Hypothalamus (tissue), 51 donors: ENCODE measurements around the gene DDX1.

Experiments used
- DNase-seq, 51 donors: peaks; one replicate each; lab custom pipeline; 2025; lab: John Stamatoyannopoulos, UW

The DDX1 gene

GRCh38 chr2:15656090-15656489 is 64.4 kb downstream of the DDX1 start:
- DNase-seq: no peak

DNA sequence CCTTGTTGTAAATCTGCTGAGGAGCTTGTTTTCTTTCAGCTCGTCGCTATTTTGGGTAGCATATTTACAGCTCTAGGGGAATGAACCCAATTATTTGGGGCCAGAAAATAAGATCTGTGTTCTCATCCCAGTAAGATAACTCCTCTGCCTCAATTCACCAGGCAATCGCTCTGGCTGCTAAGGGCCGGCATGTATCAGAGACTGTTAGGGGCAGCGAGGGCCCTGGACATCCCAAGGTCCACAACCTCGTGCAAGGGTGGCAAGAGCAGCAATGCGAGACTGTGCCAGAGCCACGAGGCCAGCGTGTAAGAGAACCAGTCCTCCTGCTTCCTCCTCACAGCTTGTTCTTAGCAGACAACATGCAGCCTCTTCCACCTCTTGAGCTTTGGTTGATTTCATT is 66.1 kb downstream of the DDX1 start:
- no peak for DNase-seq

DNA sequence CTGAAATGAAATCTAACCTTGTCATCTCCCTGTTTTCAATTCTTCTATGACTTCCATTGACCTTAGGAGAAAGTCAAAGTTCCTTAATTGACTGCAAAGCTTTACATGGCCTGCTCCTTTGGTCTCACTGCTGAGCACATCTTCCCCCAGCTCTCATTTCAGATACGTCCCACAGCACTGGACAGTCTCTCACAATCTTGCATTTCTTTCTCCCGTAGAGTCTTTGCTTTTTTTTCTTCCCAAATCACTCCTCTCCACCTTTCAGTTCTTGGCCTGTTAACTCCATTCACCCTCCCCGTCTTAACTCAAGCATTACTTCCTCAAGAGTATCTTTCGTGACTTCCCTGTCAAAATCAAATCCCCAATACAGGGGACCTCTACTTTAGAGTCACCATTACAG is 67.2 kb downstream of the DDX1 start:
- no peak for DNase-seq

DNA sequence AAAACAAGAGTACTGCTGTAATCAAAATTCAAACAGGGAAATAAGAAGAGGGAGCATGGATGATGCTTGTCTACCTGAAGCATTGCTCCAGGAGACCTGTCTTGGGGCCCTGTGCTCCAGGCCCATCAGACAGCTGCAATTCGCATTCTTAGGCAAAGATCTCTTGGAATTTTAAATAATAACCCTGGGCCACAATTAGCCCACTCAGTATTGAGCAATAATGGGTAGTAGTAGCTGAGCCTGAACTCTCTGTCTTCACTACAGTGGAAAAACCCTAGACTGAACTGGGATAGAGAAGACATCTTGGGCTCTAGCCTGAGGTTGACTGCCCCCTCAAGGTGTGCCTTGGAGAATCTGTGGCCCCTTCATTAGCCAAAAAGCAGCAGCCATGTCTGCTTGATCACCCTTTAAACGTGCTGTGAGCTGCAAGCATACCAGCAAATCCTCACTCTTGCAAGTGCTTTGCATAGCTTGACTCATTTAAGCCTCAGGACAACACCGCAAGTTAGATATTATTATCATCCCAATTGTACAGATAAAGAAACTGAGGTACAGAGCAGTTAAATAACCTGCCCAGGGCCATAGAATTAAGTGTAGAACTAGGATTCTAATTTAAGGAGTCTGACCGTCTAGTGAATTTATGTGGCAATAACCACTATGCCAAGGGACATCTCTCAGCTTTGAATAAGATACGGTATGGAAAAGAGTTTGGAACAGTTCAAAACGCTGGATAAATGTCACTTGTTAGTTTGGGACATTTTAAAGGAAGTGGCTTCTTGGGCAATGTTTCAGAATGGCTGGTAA is 69.0 kb downstream of the DDX1 start:
- no peak for DNase-seq

GRCh38 chr2:15661295-15661569 is 69.6 kb downstream of the DDX1 start:
- no peak for DNase-seq

- DNase-seq: no peak
Measured at GRCh38 chr2:15662026-15662425, 70.4 kb downstream of the DDX1 start.

DNA sequence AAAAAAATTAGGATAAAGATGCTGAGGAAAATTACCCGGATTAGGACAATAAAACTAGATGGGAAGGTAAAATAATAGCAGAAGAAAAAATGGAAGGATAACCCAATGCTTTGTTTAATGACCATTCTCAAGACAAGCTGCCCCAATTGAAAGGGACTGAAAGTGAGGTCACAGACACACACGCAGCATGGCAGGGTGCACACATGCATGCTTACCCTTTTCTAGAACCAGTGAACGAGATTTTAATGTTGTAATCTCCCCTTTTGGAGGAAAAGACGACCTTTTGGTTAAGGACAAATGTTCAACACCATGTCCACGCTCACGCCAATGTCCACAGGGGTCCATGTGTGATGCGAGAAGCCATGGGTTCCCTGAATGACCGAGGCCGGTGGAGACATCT is 70.9 kb downstream of the DDX1 start:
- no peak for DNase-seq

- DNase-seq: no peak
Measured at GRCh38 chr2:15663802-15664201, 72.1 kb downstream of the DDX1 start.

- no peak for DNase-seq
Measured at GRCh38 chr2:15664273-15665066, 72.8 kb downstream of the DDX1 start.

DNA sequence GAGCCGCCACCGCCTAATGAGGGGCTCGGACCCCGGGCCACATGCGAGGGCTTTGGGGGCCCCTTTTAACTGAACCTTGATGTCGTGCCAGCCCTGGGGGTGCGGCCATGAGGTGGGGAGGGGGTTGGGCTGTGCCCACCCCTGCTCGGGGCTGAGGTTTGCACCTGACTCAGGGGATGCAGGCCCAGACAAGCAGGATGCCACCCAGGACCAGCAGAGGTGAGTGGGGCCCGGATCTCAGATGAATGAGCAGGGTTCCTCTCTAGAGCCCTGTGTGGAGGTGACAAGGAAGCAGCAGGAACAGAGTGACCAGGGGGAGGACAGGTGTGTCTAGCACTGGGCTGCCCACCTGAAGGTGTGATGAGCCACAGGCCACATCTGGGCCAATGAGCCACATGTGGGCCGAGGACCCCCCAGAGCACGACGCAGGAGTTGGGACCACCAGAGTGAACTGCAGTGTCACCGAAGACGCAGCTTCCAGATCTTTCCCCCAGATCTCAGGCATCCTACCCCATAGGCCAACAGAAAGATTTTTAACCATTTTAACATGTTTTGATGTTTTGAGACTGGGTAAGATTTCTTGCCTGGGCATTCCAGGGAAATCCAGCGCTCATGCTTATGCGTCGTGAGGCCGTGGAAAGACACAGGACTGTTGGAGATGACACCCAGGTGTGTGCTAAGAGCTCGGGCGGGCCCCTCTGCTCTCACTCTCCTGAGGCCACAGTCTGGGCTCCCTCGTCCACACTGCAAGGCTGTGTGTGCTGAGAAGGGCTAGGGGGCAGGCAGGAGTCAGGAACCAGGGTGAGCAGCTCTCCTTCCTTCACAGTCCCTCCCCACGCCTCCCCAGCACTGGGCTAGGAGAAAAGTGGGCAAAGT is 73.6 kb downstream of the DDX1 start:
- DNase-seq: no peak

DNA sequence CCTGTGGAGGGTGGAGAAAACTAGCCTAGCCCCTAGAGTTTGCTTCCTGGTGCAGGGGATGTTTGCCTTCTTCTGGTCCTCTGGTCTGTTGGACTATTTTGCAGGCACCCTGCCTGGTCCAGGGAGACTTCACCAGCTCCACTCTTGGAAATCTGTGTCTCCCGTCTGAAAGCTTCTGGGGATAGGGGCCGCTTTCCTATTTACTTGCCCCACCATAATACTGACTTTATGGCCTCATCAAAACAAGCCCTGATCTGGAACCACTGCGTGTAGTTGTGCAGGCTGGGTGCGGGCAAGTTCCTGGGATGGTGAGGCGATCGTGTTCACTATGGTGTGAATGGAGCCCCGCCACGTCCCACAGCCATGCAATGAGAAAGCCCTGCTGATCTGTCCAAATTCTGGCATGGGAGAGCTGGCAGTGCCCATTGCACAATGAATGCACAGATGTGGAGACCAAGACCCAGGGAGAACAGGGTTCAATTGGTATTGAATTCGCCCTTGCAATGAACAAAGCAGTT is 74.3 kb downstream of the DDX1 start:
- no peak for DNase-seq

DNA sequence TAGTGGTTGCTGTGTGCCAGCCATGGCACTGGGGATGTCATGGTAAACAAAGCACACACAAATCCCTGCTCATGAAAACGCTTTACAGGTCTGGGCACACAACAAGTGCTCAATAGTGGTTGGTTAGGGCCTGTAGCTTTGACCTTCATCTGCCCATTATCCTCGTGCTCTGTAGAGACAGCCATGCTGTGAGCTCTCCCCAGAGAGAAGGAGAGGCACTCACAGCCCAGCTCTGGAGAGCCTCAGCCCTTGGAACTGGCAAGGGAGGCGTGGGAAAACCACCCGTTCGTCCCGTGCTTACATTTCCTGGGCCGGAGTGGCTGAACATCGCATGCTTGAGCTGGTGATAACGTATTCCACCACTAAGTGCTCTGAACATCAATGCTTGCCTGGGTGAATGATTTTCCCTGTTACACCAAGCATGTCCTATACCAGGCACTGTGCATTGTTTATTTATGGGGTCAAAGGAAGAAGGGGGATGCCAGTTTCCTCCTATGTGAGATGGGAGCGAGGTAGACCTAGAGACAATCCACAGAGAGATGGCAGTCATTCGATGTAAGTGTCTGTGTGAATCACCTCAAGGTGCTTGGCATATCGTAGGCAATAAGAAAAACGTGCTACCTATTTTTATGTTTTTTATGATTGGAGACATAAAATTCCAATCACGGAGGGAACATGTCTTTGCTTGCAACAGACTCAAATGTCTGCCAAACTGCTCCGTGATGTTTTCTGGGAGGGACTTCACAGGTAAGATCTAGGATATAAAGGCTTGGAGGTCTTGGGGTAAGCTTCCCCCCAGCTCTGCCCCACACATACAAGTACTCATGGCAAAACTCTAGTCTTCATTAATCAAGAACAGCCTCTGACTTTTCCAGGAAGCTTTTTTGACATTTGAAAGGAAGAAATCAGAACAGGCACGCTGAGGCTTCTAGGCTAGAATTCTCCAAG is 75.5 kb downstream of the DDX1 start:
- no peak for DNase-seq

DNA sequence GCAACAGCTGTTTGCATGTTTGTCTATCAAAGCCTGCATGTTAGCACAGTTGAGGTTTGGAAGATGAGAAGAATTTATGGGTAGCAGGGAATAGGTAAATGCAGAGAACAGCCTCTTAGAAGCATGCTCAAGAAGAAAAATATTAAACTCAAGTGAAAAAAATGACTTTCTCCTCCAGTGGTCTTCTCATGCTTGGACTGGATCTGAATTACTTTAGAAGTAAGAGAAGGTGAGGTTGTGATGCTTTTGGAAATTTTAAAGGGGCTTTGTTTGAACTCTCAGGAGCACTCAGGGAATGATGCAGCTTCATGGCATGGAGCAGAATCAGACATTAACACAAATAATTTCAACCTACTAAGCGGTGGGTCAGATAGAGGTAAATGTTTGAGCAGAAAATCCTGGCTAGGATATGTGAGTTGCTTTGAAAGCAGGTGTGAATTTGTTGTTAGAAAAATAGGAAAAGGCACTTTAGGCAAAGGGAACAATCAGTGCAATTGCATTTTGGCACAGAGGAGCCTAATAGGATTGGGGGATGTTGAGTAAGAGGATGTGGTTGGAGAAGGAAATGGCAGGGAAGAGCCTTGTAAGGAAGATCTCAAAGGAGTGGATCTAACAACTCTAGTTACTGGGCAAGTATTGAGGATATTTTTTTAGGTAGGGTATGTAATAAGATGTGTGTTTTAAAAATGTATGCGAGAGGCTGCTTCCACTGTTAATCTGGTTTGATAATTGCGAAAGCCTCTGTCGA is 76.3 kb downstream of the DDX1 start:
- no peak for DNase-seq

- no peak for DNase-seq
Measured at GRCh38 chr2:15668611-15669305, 77.1 kb downstream of the DDX1 start.

DNA sequence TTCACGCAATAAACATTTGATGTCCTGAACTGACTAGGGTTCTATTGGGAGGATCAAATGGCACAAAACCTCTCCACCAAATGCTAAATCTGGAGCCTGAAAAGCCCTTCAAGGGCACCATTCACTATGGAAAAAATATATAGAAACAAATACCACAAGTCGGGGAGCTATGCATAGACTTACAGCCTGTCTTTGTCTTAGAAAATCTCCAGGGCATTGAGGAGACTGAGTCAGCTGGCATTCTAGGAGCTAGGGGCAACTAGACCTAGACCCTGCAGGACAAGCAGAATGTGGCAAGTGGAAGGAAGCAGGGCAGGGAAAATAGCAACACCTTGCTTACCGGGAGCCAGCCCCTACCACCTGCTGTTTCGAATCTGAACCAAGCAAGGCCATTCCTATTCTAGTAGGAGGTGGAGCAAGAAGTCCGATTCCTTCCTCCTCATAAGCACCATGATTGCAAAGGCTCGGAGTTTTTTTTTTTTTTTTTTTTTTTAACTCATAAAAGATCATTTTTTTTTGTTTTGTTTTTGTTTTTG is 77.8 kb downstream of the DDX1 start:
- no peak for DNase-seq

DNA sequence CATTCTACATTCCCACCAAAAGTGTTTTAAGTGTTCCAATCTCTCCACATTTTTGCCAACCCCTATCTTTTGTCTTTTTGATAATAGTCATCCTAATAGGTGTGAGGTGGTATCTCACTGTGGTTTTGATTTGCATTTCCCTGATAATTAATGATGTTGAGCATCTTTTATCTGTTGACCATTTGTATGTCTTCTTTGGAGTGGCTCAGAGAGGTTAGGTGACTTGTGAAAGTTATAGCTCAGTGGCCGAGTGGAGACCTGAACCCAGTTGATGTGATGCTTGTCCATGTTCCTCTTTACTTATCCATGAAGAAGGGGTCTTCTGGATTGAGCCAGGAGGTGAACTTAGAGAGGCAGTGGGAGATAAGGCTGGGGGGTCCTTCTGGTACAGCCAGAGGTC is 78.8 kb downstream of the DDX1 start:
- no peak for DNase-seq

DNA sequence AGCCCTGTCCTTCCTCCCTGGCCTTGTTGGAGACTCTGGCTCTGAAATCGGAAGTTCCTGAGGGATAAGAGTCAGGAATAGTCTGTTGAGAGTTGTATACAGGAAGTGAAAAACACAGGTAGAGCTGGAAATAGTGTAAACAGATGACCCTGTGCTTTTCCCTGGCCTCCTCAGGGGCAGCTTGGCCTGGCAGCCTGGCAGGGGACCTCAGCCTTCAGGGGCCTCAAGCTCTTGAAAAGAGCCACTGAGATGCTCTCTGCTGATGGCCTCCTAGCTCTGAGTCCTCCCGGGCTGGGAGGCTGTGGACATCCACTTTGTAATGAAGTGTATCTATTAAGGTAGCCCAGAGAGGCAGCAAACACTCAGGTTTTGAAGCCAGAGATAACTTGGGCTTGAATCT is 79.3 kb downstream of the DDX1 start:
- no peak for DNase-seq

- DNase-seq: no peak
Measured at GRCh38 chr2:15671409-15671808, 79.7 kb downstream of the DDX1 start.
